HEK293T (cell line): Measurements from ENCODE around the gene SGCA.

Experiments used
- CTCF ChIA-PET: fragments of 350-600 bp; formaldehyde crosslinking; extraction: SDS; loops from one replicate; lab custom pipeline; 2021; ENCODE audit warnings: antibody characterized with exemption, inconsistent platforms; lab: Yijun Ruan, JAX
- POLR2A ChIA-PET: fragments of 350-600 bp; formaldehyde crosslinking; extraction: SDS; loops from one replicate; lab custom pipeline; 2020; ENCODE audit warnings: antibody characterized with exemption, inconsistent platforms; lab: Yijun Ruan, JAX
- DNase-seq: peaks from one replicate; pipeline ENCODE4 v3.0.0; 2012; ENCODE audit warnings: mixed read lengths; ENCODE audit errors: extremely low spot score
- ARNT ChIP-seq: fragments of 450-650 bp; IDR thresholded peaks from 2 replicates; pipeline ENCODE4 v1.6.1; 2017; ENCODE audit warnings: mild to moderate bottlenecking
- BHLHE40 ChIP-seq: fragments of 450-650 bp; IDR thresholded peaks from 2 replicates; pipeline ENCODE4 v1.6.1; 2016; ENCODE audit warnings: mild to moderate bottlenecking, moderate library complexity, borderline replicate concordance
- CTBP1 ChIP-seq: fragments of 450-650 bp; IDR thresholded peaks from 2 replicates; pipeline ENCODE4 v1.6.1; 2016; ENCODE audit warnings: borderline replicate concordance
- ELF4 ChIP-seq: fragments of 450-650 bp; IDR thresholded peaks from 2 replicates; pipeline ENCODE4 v1.6.1; 2017; ENCODE audit warnings: antibody characterized with exemption
- FOXA1 ChIP-seq: fragments of 450-650 bp; IDR thresholded peaks from 2 replicates; pipeline ENCODE4 v1.6.1; 2016; ENCODE audit warnings: mild to moderate bottlenecking
- FOXK2 ChIP-seq: fragments of 450-650 bp; IDR thresholded peaks from 2 replicates; pipeline ENCODE4 v1.6.1; 2016; ENCODE audit warnings: mild to moderate bottlenecking
- FOXM1 ChIP-seq: fragments of 450-650 bp; IDR thresholded peaks from 2 replicates; pipeline ENCODE4 v1.6.1; 2017; ENCODE audit warnings: mild to moderate bottlenecking, borderline replicate concordance
- HDGF ChIP-seq: fragments of 450-650 bp; IDR thresholded peaks from 2 replicates; pipeline ENCODE4 v1.6.1; 2017; ENCODE audit warnings: antibody characterized with exemption, borderline replicate concordance
- L3MBTL2 ChIP-seq: fragments of 450-650 bp; conservative IDR thresholded peaks from 2 replicates; pipeline ENCODE4 v1.6.1; 2016; ENCODE audit warnings: mild to moderate bottlenecking
- LEF1 ChIP-seq: fragments of 450-650 bp; IDR thresholded peaks from 2 replicates; pipeline ENCODE4 v1.6.1; 2017; ENCODE audit warnings: mild to moderate bottlenecking, borderline replicate concordance
- NFRKB ChIP-seq: fragments of 450-650 bp; IDR thresholded peaks from 2 replicates; pipeline ENCODE4 v1.6.1; 2016; ENCODE audit warnings: mild to moderate bottlenecking, moderate library complexity
- PKNOX1 ChIP-seq: fragments of 450-650 bp; IDR thresholded peaks from 2 replicates; pipeline ENCODE4 v1.6.1; 2016
- SP1 ChIP-seq: fragments of 450-650 bp; IDR thresholded peaks from 2 replicates; pipeline ENCODE4 v1.6.1; 2017
- SUZ12 ChIP-seq: fragments of 450-650 bp; IDR thresholded peaks from 2 replicates; pipeline ENCODE4 v1.6.1; 2016; ENCODE audit warnings: mild to moderate bottlenecking
- TARDBP ChIP-seq: fragments of 450-650 bp; IDR thresholded peaks from 2 replicates; pipeline ENCODE4 v1.6.1; 2016
- ZNF384 ChIP-seq: fragments of 450-650 bp; IDR thresholded peaks from 2 replicates; pipeline ENCODE4 v1.6.1; 2016

Gene SGCA

GRCh38 chr17:50198026-50198669 lies 32.3 kb downstream of the SGCA start:
- POLR2A ChIA-PET: interaction anchor here (0.7 to 1.2 kb wide), 2 partner anchors 20 to 29 kb away, joined by 3 to 4 read pairs; no protein-coding TSS in a partner anchor
- peak; percentile 51 for DNase-seq
- TF ChIP-seq BHLHE40 (no peak), FOXK2 (no peak), TARDBP (no peak), L3MBTL2 (no peak), SP1 (no peak), FOXM1 (no peak), CTBP1 (no peak), ZNF384 (no peak), PKNOX1 (no peak), FOXA1 (no peak), LEF1 (no peak), ARNT (no peak), ELF4 (no peak), SUZ12 (no peak), HDGF (no peak), NFRKB (no peak)
- CTCF ChIA-PET: interaction anchor here (0.7 to 4.2 kb wide), 8 partner anchors 10 to 94 kb away, joined by 3 to 32 read pairs (median 4); no protein-coding TSS in a partner anchor

- DNase-seq: no peak
- TF ChIP-seq HDGF (no peak), FOXA1 (no peak), ZNF384 (no peak), ARNT (no peak), FOXM1 (no peak), SUZ12 (no peak), ELF4 (no peak), NFRKB (no peak), CTBP1 (no peak), FOXK2 (no peak), BHLHE40 (no peak), PKNOX1 (no peak), LEF1 (no peak), SP1 (no peak), L3MBTL2 (no peak), TARDBP (no peak)
- CTCF ChIA-PET: interaction anchor here (0.7 to 3.9 kb wide), 10 partner anchors 12 to 1315 kb away, joined by 3 to 16 read pairs (median 8); no protein-coding TSS in a partner anchor
- POLR2A ChIA-PET: interaction anchor here (0.9 to 1.6 kb wide), 5 partner anchors 17 to 83 kb away, joined by 3 to 5 read pairs (median 4); no protein-coding TSS in a partner anchor
These were observed 33.5 kb downstream of the SGCA start for GRCh38 chr17:50199211-50199802.

GRCh38 chr17:50199803-50200456 lies 34.1 kb downstream of the SGCA start:
- POLR2A ChIA-PET: interaction anchor here (0.7 to 1.6 kb wide), 8 partner anchors 18 to 83 kb away, joined by 3 to 6 read pairs (median 4); no protein-coding TSS in a partner anchor
- TF ChIP-seq NFRKB: no peak
- no peak for TF ChIP-seq FOXK2
- no peak for TF ChIP-seq ARNT
- no peak for TF ChIP-seq BHLHE40
- TF ChIP-seq ELF4: no peak
- TF ChIP-seq PKNOX1: no peak; the same call in 1 of the 2 replicates
- no peak for TF ChIP-seq ZNF384
- no peak for TF ChIP-seq HDGF
- TF ChIP-seq FOXA1: no peak
- TF ChIP-seq TARDBP: no peak
- TF ChIP-seq SUZ12: no peak
- TF ChIP-seq SP1: no peak; the same call in 1 of the 2 replicates
- TF ChIP-seq LEF1: no peak
- no peak for TF ChIP-seq CTBP1
- TF ChIP-seq FOXM1: no peak
- no peak; the same call in 1 of the 2 replicates for TF ChIP-seq L3MBTL2
- peak; percentile 94 for DNase-seq
- CTCF ChIA-PET: interaction anchor here (0.5 to 3.9 kb wide), 22 partner anchors 9 to 1316 kb away, joined by 3 to 35 read pairs (median 5); partner anchors contain the start of gene XYLT2

- CTCF ChIA-PET: interaction anchor here (0.5 to 3.9 kb wide), 28 partner anchors 9 to 585 kb away, joined by 3 to 35 read pairs (median 6); partner anchors contain the start of genes TMEM92 and XYLT2
- POLR2A ChIA-PET: interaction anchor here (0.7 to 1.6 kb wide), 8 partner anchors 19 to 82 kb away, joined by 3 to 6 read pairs (median 4); no protein-coding TSS in a partner anchor
- 0 out of 2 replicates have a peak, but pooled peaks have one; percentile 21 for TF ChIP-seq LEF1
- no peak; the same call in 1 of the 2 replicates for TF ChIP-seq L3MBTL2
- no peak for TF ChIP-seq TARDBP
- TF ChIP-seq FOXM1: 0 out of 2 replicates have a peak, but pooled peaks have one; percentile 13
- peak; percentile 89 for DNase-seq
These were observed 34.9 kb downstream of the SGCA start for GRCh38 chr17:50200457-50201275.
